Measurements from ENCODE around the gene MCC.
A peak's percentile ranks its signal among the peaks of the same experiment; 100 is the strongest.

Gene MCC

GRCh38 chr5:113062869-113063508, 425.3 kb downstream of the MCC start:
- no peak for DNase-seq

- DNase-seq, result no peak
These were observed 426.1 kb downstream of the MCC start for GRCh38 chr5:113061846-113062780.

DNA sequence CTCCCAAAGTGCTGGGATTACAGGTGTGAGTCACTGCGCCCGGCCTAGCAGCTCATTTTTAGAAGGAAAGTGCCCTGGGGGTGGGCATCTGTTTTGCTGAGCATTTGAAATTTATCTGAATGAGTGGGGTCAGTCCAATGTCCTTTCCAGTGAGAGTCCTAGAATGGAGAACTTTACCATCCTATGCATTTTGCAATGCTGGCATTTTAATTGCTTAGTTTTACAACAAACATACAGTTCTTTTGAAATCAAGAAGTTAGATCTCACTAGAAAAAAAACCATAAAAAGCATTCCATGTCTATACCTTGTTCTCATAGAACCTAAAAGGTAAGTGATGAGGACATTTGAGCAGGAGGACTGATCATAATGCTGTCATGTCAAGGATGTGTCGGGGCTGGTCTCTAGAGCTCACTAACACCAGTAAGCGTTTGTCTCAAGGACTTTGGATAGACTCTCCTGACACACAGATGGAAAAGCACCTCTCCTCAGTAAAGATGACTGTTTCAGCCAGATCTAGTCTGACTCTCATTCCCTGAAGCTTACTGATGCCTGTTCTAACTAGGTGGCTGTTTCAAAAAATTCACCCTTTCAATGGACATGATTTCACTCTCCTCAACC, 427.7 kb downstream of the MCC start:
- DNase-seq, result no peak

DNA sequence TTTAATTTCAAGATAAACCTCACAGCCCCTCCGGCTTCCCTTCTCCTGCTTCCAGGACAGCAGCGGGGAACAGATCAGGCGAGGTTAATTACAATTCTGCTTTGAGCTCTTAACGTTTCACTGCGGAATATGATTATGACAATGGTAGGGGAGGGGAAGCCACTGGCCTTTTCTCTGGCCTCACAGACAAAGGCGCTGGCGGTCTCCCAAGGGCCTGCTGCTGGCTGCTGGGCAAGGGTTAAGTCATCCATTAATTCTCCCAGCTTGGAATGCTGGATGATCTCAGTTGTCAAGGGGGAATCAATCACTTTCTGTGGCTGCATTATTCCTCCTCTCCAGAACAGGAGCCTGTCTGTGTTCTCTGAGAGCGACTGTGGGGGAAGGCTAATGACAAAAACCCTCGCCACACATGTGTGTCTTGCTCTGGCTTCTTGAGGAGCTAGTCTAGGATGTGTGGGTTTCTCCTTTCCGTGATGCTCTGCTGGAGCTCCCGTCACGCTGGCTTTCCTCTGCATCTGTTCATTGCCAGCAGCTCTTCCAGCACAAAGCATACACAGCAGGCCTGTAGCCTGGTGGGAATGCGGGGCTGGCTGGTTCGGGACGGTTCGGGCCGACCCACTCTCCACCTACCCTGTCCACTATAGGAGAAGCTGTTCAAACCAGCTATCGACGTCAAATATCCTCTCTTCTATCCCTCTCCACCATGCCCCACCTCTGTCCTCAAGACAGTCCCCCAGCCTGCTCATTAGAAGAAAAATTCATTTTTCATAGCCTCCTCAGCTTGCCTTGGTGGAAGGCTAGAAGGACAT, 428.8 kb downstream of the MCC start:
- no peak for DNase-seq

GRCh38 chr5:113058706-113059226, 429.5 kb downstream of the MCC start:
- no peak for DNase-seq

DNA sequence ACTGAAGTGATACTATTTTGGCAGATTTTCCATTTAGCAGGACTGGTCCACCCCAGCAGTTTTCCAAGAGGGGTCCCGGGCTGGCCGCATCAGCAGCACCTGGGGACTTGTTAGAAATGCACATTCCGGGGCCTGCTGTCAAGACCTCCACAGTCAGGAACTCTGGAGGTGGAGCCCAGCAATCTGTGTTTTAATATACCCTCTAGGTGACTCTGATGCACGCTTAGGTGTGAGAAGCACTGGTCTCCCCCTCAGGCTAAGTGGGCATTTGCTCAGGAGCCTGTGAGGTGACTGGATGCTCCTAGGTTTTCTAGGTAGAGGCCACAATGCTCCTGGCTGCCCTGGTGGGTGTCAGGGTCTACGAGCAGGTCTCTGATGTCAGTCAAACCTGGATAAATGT, 430.0 kb downstream of the MCC start:
- no peak for DNase-seq

DNA sequence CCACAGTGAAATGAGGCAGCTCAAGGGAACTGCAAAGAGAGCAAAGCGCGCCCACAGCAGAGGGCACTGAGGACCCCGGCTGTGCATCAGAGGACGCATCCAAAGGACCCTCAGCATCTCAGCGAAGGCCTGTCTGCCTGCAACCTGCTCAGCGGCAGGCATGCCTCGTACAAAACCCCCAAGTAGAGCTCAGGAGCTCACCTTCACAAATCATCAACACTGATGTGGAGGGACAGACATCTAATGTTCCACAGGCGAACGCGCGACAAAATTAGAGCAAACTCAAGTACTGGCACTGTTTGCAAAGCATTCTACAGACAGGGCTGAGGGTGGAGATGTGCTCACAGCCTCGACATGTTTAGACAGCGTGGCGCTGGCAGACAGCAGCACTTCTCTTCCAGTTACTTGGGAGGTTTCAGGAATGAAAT, 430.7 kb downstream of the MCC start:
- DNase-seq, result no peak

DNA sequence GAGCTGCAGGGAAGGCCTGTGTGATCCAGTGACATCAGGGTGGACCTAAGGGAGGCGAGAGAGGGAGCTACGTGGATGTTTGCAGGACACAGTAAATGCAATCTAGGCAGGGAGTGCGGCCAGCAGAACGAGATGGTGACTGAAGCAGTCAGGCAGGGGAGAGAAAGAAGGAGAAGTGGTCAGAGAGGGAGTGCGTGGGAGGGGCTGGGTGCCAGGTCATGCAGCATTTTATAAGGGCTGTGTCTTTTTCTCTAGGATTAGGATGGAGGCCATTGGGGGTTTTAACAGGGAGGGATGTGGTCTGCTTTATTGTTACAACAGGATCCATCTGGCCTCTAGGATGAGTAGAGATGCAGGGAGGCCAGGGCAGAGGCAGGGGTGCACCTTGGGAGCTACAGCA, 431.3 kb downstream of the MCC start:
- DNase-seq, result no peak

- no peak for DNase-seq
These were observed 433.4 kb downstream of the MCC start for GRCh38 chr5:113054899-113055298.

- DNase-seq, result no peak
These were observed 434.7 kb downstream of the MCC start for GRCh38 chr5:113053511-113053995.

GRCh38 chr5:113052041-113052795, 436.0 kb downstream of the MCC start:
- no peak for DNase-seq

- DNase-seq, result peak; percentile 52
These were observed 437.4 kb downstream of the MCC start for GRCh38 chr5:113050721-113051382.

GRCh38 chr5:113048931-113049330, 439.3 kb downstream of the MCC start:
- no peak for DNase-seq

GRCh38 chr5:113047733-113048652, 440.3 kb downstream of the MCC start:
- no peak for DNase-seq

GRCh38 chr5:113047234-113047633, 441.0 kb downstream of the MCC start:
- no peak for DNase-seq

GRCh38 chr5:113044776-113045465, 443.3 kb downstream of the MCC start:
- DNase-seq, result no peak

DNA sequence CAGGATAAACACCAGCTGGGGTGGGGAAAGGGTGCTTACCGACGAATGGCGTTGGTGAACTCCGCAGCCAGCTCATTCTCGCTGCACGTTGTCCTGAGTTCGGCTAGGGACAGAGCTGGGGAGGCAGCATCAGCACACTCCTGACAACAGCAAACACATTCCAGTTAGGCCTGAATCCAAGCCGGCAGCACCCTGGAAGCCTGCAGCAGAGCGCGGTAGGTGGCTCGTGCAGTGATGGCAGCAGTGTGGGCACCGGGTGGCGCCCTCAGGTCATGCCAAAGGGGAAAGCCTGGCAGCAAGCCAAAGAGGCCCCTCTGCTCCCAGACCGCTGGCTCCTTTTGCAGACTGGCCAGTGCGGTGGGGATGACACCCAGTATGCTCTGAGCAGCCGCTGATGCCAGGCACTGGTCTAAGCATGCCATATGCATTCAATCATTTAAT, 444.7 kb downstream of the MCC start:
- peak; percentile 35 for DNase-seq

GRCh38 chr5:113042491-113043243, 445.6 kb downstream of the MCC start:
- DNase-seq, result no peak
